Measurements from ENCODE around the gene B4GALT5. TPM values are rescaled to one million over a fixed set of nuclear protein-coding genes. Genes with fewer than 3 reads are reported as not detected.
"Not testable (repeated sequence)": the region's sequence is repeated elsewhere in the genome, so short reads cannot be mapped to it uniquely, and the experiment has no call there.

The B4GALT5 gene
- polyA plus RNA-seq, 3 donors from 2014 or later = 0.35 to 3.2 (median 2.8) TPM

DNA sequence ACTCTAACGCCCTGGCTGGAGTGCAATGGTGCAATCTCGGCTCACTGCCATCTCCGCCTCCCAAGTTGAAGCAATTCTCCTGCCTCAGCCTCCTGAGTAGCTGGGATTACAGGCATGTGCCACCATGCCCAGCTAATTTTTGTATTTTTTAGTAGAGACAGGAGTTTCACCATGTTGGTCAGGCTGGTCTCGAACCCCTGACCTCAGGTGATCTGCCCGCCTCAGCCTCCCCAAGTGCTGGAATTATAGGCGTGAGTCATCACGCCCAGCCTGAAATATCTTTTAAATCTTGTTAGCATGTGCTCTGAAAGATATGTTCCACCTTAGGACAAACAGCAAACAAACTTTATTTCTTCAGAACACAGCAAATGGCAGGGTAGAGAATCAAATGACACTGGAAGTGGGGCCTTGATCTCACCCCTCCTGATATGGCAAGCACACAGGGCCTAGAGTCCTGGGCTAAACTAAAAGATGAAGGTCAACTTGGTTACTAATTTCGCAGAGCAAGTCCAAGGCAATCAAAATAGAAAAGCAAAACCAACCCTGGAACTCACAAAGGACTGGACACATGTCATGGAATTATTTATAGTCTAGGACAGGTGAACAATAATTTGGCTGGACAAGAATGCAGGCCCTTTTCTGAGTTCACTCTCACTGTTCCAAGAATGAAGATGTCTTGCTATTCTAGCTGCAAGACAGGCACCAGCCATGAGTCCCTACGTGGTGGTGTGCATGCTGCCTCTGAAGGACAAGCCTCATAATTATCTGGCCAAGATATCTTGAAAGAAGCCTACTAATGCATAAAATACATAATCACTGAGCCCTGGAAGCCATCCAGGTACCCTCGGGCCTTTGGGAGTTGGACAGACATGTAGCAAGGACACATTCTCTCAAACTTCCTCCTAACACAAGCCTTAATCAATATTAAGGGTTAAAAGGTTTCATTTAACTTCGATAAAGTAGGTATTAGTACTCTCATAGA lies 35.6 kb downstream of the B4GALT5 start:
- H3K9me3 Mint-ChIP-seq = no peaks in the 10 kb centered on the region
- peak overlapping the region; percentile 76 to 90 (median 84) for H3K4me3 Mint-ChIP-seq
- peak overlapping the region; percentile 92 to 99 (median 95) for H3K27ac Mint-ChIP-seq

GRCh38 chr20:49676581-49677291 lies 36.9 kb downstream of the B4GALT5 start:
- Mint-ChIP-seq H3K4me3 (peak overlapping the region; percentile 76 to 90 (median 84)), H3K4me1 (peaks cover 87 to 99% of the 10 kb centered on the region in 2 donors), H3K27ac (peak overlapping the region; percentile 92 to 99 (median 95)), H3K9me3 (no peaks in the 10 kb centered on the region), H3K27me3 (ENCODE audit: low read depth in 3 of 3) (peaks cover 0 to 5% (median 0%) of the 10 kb centered on the region in 3 donors), H3K36me3 (no peaks in the 10 kb centered on the region)
- DNase-seq = peak; percentile 69 to 77 (median 72)

More for the DNA sequence above, 35.6 kb downstream of the B4GALT5 start:
- peaks cover 0 to 3% (median 0%) of the 10 kb centered on the region in 3 donors for H3K27me3 Mint-ChIP-seq (ENCODE audit: low read depth in 3 of 3)
- DNase-seq = no peak
- peaks cover 87 to 99% of the 10 kb centered on the region in 2 donors for H3K4me1 Mint-ChIP-seq
- peaks cover 0 to 3% (median 0%) of the 10 kb centered on the region in 3 donors for H3K36me3 Mint-ChIP-seq

GRCh38 chr20:49675368-49676151 lies 38.1 kb downstream of the B4GALT5 start:
- H3K9me3 Mint-ChIP-seq = no peaks in the 10 kb centered on the region
- peaks cover 0 to 9% (median 0%) of the 10 kb centered on the region in 3 donors for H3K27me3 Mint-ChIP-seq (ENCODE audit: low read depth in 3 of 3)
- H3K4me1 Mint-ChIP-seq = peaks cover 90 to 99% of the 10 kb centered on the region in 2 donors
- peak overlapping the region; percentile 92 to 99 (median 95) for H3K27ac Mint-ChIP-seq
- H3K4me3 Mint-ChIP-seq = peak overlapping the region; percentile 76 to 90 (median 84)
- peak in 1 of 3 donors; percentile 10 for DNase-seq
- no peaks in the 10 kb centered on the region for H3K36me3 Mint-ChIP-seq

- DNase-seq = no peak
- peaks cover 93 to 99% of the 10 kb centered on the region in 2 donors for H3K4me1 Mint-ChIP-seq
- H3K27ac Mint-ChIP-seq = peak overlapping the region; percentile 92 to 99 (median 95)
- no peaks in the 10 kb centered on the region for H3K9me3 Mint-ChIP-seq
- peaks cover under 1 to 9% (median 4%) of the 10 kb centered on the region in 3 donors for H3K27me3 Mint-ChIP-seq (ENCODE audit: low read depth in 3 of 3)
- H3K36me3 Mint-ChIP-seq = no peaks in the 10 kb centered on the region
- H3K4me3 Mint-ChIP-seq = peak overlapping the region; percentile 52 to 90 (median 84)
Observed at GRCh38 chr20:49674383-49675352, 39.0 kb downstream of the B4GALT5 start.

- Mint-ChIP-seq H3K4me1 (peaks cover 93 to 96% of the 10 kb centered on the region in 2 donors), H3K4me3 (peak overlapping the region in 4 of 5 donors; percentile 59 to 66 (median 62)), H3K9me3 (no peaks in the 10 kb centered on the region), H3K27ac (peak overlapping the region; percentile 86 to 99 (median 92)), H3K36me3 (no peaks in the 10 kb centered on the region), H3K27me3 (ENCODE audit: low read depth in 3 of 3) (peaks cover 8 to 15% (median 11%) of the 10 kb centered on the region in 3 donors)
- no peak for DNase-seq
Observed at GRCh38 chr20:49672096-49672664, 41.5 kb downstream of the B4GALT5 start.

GRCh38 chr20:49671433-49671832 lies 42.2 kb downstream of the B4GALT5 start:
- Mint-ChIP-seq H3K4me3 (peak overlapping the region in 3 of 5 donors; percentile 16 to 64 (median 59)), H3K9me3 (no peaks in the 10 kb centered on the region)

DNA sequence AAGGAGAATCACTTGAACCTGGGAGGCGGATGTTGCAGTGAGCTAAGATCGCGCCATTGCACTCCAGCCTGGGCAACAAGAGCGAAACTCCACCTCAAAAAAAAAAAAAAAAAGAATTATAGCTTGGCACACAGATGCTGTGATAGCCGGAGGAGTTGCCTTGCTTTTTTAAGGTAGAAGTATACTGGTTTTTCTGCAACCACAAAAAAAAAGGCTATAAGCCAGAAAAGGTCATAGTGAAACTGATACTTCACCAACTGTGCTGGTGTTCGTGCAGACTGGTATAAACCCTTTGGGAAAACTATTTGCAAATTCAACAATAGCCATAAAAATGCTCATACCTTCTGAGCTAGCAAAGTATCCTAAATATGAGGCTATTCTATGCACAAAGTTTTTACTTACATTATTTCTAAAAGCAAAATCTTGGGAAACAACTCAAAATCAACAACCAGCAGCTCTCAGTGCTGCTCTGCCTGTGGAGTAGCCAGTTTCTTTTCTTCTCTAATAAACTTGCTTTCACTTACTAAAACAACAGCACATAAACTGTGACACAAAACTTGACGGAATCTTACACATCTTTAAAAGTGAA lies 44.0 kb downstream of the B4GALT5 start:
- H3K4me1 Mint-ChIP-seq = peaks cover 88 to 89% of the 10 kb centered on the region in 2 donors
- no peaks in the 10 kb centered on the region for H3K36me3 Mint-ChIP-seq
- H3K9me3 Mint-ChIP-seq = no peaks in the 10 kb centered on the region
- H3K4me3 Mint-ChIP-seq = peak overlapping the region; percentile 72 to 89 (median 78)
- peak overlapping the region; percentile 94 to 97 (median 96) for H3K27ac Mint-ChIP-seq
- peak; percentile 79 to 81 (median 80) for DNase-seq
- H3K27me3 Mint-ChIP-seq (ENCODE audit: low read depth in 3 of 3) = peaks cover 8 to 15% (median 11%) of the 10 kb centered on the region in 3 donors

More at GRCh38 chr20:49671433-49671832, 42.2 kb downstream of the B4GALT5 start:
- H3K27ac Mint-ChIP-seq = peak overlapping the region; percentile 94 to 99 (median 96)
- peaks cover 8 to 15% (median 11%) of the 10 kb centered on the region in 3 donors for H3K27me3 Mint-ChIP-seq (ENCODE audit: low read depth in 3 of 3)
- H3K4me1 Mint-ChIP-seq = peaks cover 91 to 93% of the 10 kb centered on the region in 2 donors
- no peak for DNase-seq
- H3K36me3 Mint-ChIP-seq = no peaks in the 10 kb centered on the region

DNA sequence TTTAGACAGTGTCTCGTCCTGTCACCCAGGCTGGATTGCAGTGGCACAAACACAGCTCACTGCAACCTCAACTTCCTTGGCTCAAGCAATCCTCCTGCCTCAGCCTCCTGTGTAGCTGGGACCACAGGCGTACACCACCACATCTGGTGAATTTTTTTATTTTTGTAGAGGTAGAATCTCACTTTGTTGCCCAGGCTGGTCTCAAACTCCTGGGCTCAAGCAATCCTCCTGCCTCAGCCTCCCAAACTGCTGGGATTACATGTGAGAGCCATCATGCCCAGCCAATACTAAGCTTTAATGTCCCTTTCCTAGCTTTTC lies 44.8 kb downstream of the B4GALT5 start:
- not testable (repeated sequence) for H3K36me3 Mint-ChIP-seq, DNase-seq, H3K9me3 Mint-ChIP-seq
- Mint-ChIP-seq H3K27me3 (ENCODE audit: low read depth in 3 of 3) (peaks cover 8 to 15% (median 11%) of the 10 kb centered on the region in 3 donors), H3K4me1 (peaks cover 80 to 92% of the 10 kb centered on the region in 2 donors), H3K4me3 (peak overlapping the region; percentile 72 to 89 (median 78)), H3K27ac (peak overlapping the region; percentile 94 to 97 (median 96))

- peaks cover 8 to 15% (median 11%) of the 10 kb centered on the region in 3 donors for H3K27me3 Mint-ChIP-seq (ENCODE audit: low read depth in 3 of 3)
Observed at GRCh38 chr20:49668181-49668877, 45.3 kb downstream of the B4GALT5 start.

DNA sequence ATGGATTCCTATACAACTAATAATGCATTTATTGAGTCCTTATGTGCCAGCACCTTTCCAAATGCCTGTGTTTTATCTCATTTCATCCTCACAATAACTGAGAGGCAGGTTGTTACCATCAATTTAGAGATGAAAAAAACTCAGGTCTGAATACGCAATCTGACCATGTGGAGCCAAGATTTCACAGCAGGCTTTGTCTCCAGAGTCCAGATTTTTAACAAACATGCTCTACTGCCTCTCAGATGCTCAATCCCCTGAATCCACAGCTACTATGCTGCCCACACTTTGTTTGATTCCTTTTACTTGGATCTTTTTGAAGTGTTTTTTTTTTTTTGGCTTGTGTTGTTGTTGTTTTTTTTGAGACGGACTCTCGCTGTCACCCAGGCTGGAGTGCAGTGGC lies 46.8 kb downstream of the B4GALT5 start:
- H3K4me3 Mint-ChIP-seq = peak overlapping the region in 1 of 5 donors; percentile 1
- no peak for DNase-seq
- H3K36me3 Mint-ChIP-seq = no peaks in the 10 kb centered on the region
- peak overlapping the region; percentile 82 to 97 (median 96) for H3K27ac Mint-ChIP-seq
- H3K9me3 Mint-ChIP-seq = no peaks in the 10 kb centered on the region
- H3K4me1 Mint-ChIP-seq = peaks cover 61 to 74% of the 10 kb centered on the region in 2 donors
- peaks cover 8 to 15% (median 9%) of the 10 kb centered on the region in 3 donors for H3K27me3 Mint-ChIP-seq (ENCODE audit: low read depth in 3 of 3)

More at GRCh38 chr20:49668181-49668877, 45.3 kb downstream of the B4GALT5 start:
- H3K27ac Mint-ChIP-seq = peak overlapping the region; percentile 94 to 97 (median 96)
- peaks cover 75 to 88% of the 10 kb centered on the region in 2 donors for H3K4me1 Mint-ChIP-seq
- peak; percentile 95 to 97 (median 96) for DNase-seq
- no peaks in the 10 kb centered on the region for H3K9me3 Mint-ChIP-seq
- H3K4me3 Mint-ChIP-seq = peak overlapping the region; percentile 72 to 89 (median 78)
- no peaks in the 10 kb centered on the region for H3K36me3 Mint-ChIP-seq

DNA sequence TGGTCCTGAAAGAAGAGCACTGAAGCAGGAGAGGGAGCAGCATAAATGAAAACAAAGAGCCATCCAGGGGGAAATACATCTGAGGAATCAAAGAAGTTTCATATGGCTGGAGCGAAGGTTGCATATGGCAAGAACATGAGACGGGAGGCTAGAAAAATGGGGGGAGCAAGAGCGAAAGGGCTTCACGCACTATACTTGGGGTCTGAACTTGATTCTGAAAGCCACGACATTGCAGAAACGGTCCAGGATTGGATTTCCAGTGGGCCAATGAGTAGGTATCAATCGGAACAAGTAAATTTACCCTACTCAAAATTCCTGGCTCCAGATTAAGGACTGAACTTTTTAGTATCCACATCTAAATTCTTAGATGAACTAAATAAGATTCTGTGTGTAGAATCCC lies 47.9 kb downstream of the B4GALT5 start:
- H3K9me3 Mint-ChIP-seq = no peaks in the 10 kb centered on the region
- no peaks in the 10 kb centered on the region for H3K36me3 Mint-ChIP-seq
- H3K27me3 Mint-ChIP-seq (ENCODE audit: low read depth in 3 of 3) = peaks cover 6 to 15% (median 8%) of the 10 kb centered on the region in 3 donors
- H3K4me3 Mint-ChIP-seq = no peak overlapping the region
- H3K27ac Mint-ChIP-seq = peak overlapping the region; percentile 82 to 97 (median 96)
- H3K4me1 Mint-ChIP-seq = peaks cover 50 to 66% of the 10 kb centered on the region in 2 donors
- no peak for DNase-seq
